Stimulated activated naive CD4-positive, alpha-beta T cell treated with Interleukin-2 at 50 U/mL for 16 hours (primary cell): ENCODE measurements around the gene ALPG.
"Not testable (repeated sequence)": the region's sequence is repeated elsewhere in the genome, so short reads cannot be mapped to it uniquely, and the experiment has no call there.

Experiments
- DNase-seq: peaks from one replicate; lab custom pipeline; 2025; lab: John Stamatoyannopoulos, UW

ALPG gene

DNA sequence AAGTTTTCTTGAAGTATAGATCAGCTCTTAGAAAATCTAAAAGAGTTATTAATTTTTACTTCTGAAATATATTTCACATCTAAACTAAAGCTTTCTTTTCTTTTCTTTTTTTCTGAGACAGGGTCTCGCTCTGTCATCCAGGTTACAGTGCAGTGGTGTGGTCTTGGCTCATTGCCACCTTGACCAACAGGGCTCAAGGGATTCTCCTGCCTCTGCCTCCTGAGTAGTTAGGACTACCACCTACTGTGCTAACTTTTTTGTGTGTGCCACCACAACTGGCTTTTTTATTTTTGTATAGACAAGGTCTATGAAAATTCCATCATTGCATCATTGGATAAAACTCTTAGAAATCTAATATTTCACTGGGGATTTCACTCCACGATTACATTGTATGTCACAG is 10.0 kb upstream of the ALPG start:
- DNase-seq = no peak

DNA sequence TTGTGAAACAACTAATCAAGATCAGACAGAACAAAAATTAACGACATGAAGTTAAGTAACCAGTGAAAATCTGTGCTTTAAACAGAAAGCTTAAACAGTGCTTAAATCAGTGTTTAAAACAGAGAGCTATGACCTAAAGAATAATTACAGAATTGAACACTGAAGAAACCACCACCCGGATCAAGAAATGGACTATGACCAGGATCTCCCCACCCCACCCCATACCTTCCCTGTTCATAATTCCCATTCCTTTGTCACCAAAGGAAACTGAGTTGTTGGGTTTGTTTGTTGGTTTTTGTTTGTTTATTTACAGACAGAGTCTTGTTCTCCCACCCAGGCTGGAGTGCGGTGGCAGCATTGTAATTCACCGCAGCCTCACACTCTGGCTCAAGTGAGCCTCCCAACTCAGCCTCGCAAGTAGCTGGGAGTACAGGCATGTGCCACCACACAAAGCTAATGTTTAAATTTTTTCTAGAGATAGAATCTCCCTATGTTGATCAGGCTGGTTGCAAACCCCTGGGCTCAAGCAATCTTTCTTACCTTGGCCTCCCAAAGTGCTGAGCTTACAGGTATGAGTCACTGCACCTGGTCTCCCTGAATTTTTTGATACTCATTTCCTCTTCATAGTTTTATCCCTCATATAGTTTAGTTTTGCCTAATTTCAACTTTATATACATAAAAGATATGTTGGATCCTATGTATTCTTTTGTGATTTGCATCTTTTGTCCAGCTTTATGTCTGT is 8.2 kb upstream of the ALPG start:
- no peak for DNase-seq

DNA sequence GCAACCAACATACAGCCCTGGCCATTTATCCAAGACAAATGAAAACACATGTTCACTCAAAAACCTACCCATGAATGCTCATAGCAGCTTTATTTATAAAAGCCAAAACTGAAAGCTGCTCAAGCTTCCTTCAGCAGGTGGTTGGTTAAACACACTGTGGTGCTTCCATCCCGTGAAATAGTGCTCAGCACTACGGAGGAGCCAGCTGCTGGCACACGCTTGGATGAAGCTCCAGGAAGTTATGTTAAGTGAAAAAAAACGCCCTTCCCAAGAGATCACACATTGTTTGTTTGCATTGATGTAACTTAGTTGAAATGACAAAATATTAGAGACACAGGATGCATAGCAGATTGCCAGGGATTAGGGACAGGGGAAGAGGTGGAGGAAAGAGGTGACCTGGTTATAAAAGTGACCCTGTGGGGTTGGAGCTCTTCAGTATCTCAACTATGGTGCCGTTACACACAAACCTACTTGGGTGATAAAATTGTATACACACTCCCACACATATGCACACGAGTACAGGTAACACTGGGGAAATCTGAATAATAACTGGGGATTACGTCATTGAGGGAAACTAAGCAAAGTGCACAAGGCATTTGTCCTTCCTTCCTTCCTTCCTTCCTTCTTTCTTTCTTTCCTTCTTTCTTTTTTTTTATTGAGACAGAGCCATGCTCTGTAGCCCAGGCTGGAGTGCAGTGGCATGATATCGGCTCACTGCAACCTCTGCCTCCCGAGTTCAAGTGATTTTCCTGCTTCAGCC is 6.2 kb upstream of the ALPG start:
- no peak for DNase-seq

DNA sequence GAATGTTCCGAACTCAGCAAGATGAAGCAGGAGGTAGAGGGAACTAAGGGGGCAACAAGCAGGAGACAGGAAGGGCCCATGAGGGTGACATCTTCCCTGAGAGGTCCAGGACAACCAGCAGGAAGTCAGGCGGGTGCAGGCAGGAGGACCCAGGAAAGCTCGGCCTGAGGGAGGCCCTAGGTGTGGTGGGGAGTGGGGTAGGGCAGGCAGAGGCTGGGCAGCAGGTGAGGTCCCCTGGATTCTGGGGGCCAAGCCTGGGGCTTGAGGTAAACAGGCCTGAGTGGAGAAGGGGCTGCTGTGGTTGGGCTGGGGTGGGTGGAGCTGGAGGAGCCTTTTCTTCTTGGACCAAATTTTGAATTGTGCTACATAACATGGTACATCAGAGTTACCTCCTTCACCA is 4.1 kb upstream of the ALPG start:
- DNase-seq = no peak

DNA sequence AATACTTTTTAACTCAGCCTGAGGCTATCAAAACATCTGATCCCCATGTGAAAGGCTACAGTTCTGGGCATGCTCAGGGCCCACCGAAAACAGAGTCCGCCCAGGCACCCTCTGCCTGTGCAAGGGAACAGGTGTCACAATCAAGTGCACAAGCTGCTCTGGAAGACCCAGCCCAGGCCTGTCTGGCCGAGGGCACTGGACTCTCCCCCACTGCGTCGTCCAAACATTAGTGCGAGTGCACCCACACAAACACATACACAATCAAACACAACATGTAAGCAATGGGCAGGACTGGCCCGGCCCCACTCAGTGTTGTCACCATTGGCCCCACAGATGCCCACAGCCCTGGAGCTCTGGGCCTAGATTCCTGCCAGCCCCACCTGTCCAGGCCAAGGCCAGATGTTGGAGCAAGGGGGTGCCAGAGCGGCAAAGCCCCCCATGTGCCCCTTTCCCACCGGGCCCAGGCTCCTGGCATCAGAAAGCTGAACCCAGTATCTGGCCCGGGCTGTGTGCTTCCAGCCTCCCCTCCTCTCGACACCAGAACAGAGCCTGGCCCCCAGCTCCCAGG is 617 bp upstream of the ALPG start:
- DNase-seq = no peak

DNA sequence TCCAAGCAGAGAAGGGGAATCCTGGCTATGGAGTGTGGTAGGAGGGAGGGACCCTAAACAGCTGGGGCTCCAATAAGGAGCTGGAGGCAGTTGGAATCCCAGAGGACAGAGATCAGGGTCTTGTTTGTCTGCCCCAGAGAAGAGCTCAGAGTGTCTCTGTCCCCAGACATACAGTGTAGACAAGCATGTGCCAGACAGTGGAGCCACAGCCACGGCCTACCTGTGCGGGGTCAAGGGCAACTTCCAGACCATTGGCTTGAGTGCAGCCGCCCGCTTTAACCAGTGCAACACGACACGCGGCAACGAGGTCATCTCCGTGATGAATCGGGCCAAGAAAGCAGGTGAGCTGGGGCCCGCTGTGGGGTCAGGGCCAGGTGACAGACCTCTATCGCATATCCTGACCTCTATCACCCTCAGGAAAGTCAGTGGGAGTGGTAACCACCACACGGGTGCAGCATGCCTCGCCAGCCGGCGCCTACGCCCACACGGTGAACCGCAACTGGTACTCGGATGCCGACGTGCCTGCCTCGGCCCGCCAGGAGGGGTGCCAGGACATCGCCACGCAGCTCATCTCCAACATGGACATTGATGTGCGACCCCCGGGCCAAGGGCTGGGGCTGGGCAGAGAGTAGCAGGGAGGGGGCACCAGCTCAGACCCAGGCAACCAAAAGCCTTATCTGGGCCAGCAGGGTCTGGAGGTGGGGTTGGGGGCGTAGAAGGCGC is 945 bp downstream of the ALPG start:
- not testable (repeated sequence) for DNase-seq

DNA sequence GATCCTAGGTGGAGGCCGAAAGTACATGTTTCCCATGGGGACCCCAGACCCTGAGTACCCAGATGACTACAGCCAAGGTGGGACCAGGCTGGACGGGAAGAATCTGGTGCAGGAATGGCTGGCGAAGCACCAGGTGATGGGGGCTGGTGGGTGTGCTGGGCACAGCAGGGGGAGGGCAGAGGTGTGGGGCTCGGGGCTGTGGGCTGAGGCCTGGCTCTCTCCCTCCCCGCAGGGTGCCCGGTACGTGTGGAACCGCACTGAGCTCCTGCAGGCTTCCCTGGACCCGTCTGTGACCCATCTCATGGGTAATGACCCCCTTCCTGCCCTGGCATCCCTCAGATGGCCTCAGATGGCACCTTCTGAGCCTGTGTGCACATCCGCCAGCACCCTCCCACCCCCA is 1.6 kb downstream of the ALPG start:
- not testable (repeated sequence) for DNase-seq

DNA sequence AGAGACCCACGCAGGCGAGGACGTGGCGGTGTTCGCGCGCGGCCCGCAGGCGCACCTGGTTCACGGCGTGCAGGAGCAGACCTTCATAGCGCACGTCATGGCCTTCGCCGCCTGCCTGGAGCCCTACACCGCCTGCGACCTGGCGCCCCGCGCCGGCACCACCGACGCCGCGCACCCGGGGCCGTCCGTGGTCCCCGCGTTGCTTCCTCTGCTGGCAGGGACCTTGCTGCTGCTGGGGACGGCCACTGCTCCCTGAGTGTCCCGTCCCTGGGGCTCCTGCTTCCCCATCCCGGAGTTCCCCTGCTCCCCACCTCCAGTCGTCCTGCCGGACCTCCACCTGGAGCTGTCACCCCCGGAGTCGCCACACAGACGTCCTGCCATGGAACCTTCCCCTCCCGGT is 3.0 kb downstream of the ALPG start:
- not testable (repeated sequence) for DNase-seq

DNA sequence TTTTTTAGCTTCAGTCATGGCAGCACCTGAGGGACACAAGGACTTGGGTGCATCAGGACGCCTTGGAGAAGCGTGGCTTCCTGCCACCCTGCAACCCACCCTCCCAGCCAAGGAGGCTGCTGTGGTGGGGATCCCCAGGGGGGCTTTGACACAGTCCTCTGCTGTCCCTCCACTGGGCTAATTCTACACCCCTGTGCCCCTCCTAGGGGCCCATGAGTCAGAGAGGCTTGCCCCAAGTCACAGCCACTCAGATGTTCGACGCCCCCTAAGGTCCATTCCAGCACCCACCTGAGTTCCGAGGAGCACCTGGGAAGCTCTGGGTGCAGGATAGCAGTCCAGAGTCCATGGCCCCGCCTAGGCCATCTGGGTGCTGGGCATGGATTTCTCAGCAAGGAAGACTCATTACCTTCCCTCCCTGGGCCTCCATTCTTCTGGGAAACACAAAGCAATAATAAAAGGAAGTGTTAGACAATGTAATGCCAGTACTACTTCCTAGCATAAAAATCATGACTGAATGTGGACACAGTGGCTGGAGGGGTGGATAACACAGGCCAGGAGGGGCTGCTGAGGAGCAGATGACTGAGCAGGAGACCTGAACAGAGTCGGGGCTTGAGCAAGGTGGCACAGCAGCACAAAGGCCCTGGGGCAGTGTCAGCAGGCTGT is 3.7 kb downstream of the ALPG start:
- no peak for DNase-seq

DNA sequence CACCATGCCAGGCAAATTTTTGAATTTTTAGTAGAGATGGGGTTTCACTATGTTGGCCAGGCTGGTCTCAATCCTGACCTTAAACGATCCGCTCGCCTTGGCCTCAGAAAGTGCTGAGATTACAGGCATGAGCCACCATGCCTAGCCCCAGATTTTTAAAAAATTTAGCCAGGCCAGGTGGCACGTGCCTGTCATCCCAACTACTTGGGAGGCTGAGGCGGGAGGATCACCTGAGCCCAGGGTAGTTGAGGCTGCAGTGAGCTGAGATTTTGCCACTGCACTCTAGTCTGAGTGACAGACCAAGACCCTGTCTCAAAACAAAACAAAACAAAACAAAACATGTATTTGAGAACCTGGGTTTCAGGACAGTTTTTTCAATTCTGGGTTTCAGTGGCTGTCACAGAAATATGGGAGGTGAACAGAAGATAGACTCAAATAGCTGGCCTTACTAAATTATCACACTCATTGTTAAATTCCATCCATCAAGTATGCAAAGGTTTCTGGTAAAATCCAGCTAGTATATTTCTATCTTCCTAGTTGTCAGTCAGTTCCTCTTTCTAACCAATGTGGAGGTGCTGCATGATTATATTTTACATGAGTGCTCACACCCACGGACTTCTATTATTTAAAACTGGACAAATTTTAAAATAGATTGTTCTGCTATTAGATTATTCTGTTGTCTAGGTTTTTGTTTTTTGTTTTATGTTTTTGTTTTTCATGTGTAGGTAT is 5.4 kb downstream of the ALPG start:
- DNase-seq = no peak

DNA sequence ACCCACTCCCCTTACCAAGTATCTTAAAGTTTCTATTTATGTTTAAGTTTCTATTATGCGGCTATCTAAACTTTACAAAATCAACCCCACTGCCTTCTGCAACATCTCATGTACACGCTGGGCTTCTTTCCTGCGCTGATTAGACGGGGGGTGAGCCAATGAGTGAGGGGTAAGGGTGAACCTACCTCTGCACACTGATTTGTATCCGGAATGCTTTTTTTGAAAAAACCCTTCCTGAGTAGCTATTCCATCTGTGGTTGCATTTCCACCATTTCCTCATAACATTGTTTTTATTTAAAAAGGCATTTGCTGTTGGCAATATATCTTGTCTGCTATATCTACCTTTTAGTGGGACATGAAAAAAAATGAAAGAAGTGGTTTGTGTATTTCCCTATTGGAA is 6.3 kb downstream of the ALPG start:
- DNase-seq = no peak

DNA sequence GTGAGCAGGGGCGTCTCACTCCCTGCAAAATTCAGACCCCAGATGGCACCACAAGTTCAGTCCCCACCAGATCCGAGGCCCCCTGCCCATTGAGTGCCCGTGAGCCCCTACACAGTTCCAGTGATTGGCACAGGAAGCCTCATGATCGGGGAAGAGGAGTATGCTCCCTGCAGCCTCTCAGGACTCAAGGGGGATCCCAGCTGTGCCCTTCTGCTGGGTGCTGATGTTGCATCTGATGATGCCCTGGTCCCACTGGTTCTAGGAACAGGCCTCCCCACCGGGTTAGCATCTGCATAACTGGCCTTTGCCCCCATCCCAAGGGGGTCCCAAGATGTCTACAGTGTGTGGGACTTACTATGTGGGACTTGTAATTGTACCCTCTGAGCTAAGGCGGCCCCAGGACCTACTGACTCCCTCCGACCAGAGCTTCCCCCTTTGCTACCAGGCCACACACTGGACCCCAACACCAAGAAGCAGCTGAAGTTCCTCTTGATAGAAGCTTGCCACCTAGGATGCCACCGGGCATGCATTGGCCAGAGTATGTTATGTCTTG is 8.6 kb downstream of the ALPG start:
- DNase-seq = no peak

DNA sequence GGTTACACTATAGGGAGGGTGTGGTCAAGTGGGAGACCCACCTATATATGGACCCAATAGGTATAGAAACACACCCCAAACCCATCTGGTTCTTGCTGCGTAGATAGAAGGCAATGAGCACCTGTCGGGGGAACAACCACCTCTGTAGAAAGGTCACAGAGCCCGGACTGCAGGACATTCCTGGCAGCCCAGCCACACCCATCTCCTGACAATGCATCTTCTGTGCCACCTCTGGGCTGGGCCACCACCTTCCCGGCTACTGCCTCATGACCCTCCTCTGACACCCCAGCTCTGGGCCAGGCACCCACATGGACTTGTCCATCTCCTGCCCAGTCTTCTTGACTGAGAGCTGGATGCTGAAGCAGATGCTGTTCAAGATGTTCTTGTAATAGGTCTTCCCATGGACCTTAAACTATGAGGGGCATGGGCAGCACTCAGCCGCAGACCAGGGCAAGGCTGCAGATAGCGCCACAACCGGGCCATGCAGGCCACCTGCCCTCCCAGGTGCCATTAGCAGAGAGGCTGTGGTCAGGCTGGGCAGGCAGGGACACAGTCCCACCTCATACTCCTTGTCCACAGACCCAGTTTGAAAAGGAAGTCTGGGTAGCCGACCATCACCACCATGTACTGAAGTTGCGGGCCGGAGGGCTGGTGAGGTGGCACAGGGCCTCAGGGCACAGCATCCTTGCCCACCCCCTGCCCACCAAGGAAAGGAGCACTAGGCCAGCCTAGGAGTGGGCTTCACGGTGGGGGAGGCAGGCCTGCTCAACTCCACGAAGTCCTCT is 9.3 kb downstream of the ALPG start:
- no peak for DNase-seq

DNA sequence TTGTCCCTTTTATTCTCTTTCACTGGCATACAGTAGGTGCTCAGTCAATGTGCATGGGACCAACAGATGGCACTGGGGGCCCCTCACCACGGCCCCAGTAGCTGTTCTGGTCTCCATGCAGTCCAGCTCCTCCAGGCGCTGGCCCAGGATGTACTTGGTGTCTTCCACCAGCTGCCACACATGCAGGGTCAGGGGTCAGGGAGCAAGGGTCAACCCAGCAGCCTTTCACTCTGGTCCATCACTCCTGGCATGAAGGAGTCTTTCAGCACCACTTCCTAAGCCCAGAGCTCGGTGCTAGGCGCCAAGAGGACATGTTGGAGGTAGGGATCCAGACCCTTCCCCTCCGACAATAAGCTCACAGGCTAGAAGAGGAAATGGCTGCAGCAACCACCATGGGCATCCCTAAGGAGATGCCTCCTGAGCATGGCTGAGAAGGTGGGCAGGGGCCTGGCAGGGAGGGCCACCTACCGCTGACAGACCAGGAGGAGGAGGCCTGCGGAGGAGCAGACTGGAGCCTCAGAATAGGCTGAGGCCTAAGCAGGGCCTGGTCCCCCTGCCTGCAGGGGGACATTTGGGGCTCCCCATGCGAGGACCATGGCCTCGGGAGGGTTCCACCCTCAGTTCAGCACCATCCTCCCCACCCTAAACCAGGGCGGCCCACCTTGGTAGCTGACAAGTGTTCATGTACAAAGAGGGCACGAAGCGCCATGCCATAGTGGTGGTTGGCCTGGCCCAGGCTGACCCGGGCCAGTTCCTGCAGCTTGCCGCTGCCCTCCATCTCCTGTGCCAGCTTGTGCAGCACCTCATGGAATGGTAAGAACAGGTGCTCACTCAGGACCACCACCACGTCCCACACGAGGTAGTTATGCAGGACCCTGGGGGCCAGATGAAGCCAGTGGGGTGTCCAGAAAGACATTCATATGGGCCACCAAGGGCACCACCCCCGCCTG is 10.2 kb downstream of the ALPG start:
- DNase-seq = no peak

DNA sequence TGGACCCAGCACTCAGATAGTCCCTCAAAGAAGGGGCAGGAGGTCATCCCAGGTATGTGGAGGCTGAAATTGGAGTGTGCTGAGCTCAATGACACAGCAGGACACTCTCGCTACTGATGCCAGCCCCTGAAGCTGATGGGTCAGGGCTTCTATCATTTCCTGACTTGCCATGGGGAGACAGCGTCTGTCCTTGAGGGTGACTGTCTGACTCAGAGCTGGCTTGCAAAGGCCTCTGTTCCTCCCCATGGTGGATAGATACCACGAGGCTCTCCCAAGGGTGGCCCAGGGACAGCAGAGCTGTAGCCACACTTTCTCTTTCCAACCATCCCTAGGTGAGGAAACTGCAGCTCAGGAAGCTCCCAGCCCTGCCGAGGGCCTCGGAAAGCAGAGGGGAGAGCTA is 10.8 kb downstream of the ALPG start:
- no peak for DNase-seq

DNA sequence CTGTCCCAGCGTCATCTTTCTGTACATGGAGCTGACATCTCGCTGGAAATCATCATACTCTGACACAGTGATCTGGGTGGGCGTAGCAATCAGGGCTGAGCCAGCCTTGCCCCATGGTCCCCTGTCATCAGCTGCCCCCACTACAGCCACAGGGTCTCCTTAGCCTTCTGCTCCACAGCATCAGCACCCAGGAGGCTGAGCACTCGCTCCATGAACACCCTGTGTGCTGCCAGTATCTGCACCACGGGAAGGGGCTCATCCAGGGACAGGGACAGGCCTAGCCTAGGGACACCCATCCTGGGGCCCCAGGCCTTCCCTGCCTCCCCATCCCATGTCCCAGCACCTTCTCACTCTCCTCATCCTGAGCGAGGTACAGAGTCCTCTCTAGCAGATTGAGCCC is 11.4 kb downstream of the ALPG start:
- no peak for DNase-seq

DNA sequence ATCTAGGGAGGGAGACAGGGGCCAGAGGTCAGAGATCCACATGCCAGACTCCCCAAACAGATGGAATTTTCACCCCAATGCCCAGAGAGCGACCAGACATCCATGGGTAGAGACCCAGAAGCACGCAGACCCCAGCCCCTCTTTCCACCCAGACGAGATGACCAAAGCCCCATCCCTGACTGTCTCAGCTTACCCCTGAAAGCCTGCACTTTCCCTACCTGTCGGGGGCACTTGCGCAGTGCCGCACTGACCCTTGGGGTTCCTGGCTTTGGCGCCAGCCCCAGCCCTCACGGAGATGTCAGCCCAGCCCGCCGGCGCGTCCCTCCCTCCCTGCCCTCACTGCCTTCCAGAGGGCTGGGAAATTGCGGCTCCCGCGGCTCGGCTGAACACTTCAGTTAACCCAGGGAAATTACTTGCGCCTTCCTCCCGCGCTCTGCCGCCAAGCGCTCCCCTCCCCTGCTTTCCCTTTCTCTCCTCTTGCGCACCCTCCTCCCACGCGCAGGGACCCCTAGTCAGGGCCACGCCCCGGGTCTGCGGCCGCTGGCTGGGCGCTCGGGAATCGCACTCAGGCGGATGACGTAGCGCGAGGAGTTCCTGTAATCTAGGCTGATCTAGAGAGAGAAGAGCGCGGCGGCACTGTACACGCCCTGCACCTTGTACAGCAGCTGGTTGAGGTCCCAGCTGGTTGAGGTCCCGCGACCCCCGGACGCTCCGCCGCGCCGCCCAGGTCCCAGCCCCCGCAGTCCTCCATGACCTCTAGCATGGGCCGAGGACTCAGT is 12.0 kb downstream of the ALPG start:
- no peak for DNase-seq
